Osteoblast (primary cell): Measurements from ENCODE around the gene FBRS. TPM values are rescaled to one million over a fixed set of nuclear protein-coding genes. Genes with fewer than 3 reads are reported as not detected.
"Not testable (repeated sequence)": the region's sequence is repeated elsewhere in the genome, so short reads cannot be mapped to it uniquely, and the experiment has no call there.

Experiments
- DNase-seq: peaks from one replicate; pipeline ENCODE4 v3.0.0; 2011; ENCODE audit warnings: low spot score, mixed read lengths; ENCODE audit not compliant: insufficient read length; ENCODE audit errors: missing footprints
- H2AFZ ChIP-seq: 2 replicates; pipeline ENCODE4 v1.6.0; 2011; ENCODE audit warnings: mild to moderate bottlenecking, low read length
- H3K27ac ChIP-seq: 2 replicates; pipeline ENCODE4 v1.5.1; 2011; ENCODE audit warnings: mild to moderate bottlenecking, low read depth, low read length, moderate library complexity
- H3K27me3 ChIP-seq: 2 replicates; pipeline ENCODE4 v1.6.0; 2012; ENCODE audit warnings: mild to moderate bottlenecking, control low read depth, inconsistent platforms, low read length, moderate library complexity; ENCODE audit not compliant: insufficient read depth
- H3K36me3 ChIP-seq: 2 replicates; pipeline ENCODE4 v1.5.1; 2011; ENCODE audit warnings: mild to moderate bottlenecking, low read length, control low read depth, moderate library complexity; ENCODE audit not compliant: insufficient read depth
- H3K4me1 ChIP-seq: 2 replicates; pipeline ENCODE4 v1.5.1; 2011; ENCODE audit warnings: mild to moderate bottlenecking, low read length, control low read depth, moderate library complexity; ENCODE audit not compliant: insufficient read depth
- H3K4me2 ChIP-seq: 2 replicates; pipeline ENCODE4 v1.6.0; 2011; ENCODE audit warnings: mild to moderate bottlenecking, low read length; ENCODE audit not compliant: insufficient read depth
- H3K4me3 ChIP-seq: fragments of 200-600 bp; sonication (generic); 3 replicates; pipeline ENCODE4 v1.5.1; 2012; ENCODE audit warnings: mild to moderate bottlenecking, low read length, inconsistent platforms; ENCODE audit not compliant: insufficient read depth
- H3K79me2 ChIP-seq: 2 replicates; pipeline ENCODE4 v1.6.0; 2012; ENCODE audit warnings: mild to moderate bottlenecking, low read length, control low read depth, inconsistent platforms; ENCODE audit not compliant: insufficient read depth
- H3K9me3 ChIP-seq: 2 replicates; pipeline ENCODE4 v1.5.1; 2011; ENCODE audit warnings: low read depth, low read length, control low read depth
- H4K20me1 ChIP-seq: 2 replicates; pipeline ENCODE4 v1.6.0; 2012; ENCODE audit warnings: mild to moderate bottlenecking, low read length, control low read depth; ENCODE audit not compliant: insufficient read depth
- total RNA-seq: library from RNA; depleted of rRNA; stranded (reverse); fragments of >200 nt; gene quantifications from 2 replicates; pipeline ENCODE4 v1.2.3, GENCODE V29; 2012
- TF ChIP-seq, protein P1 (sequence below): IDR thresholded peaks from 2 replicates; pipeline ENCODE4 v1.5.1; 2011; ENCODE audit warnings: mild to moderate bottlenecking, low read depth, low read length, moderate library complexity; ENCODE audit errors: extremely low read depth

Gene FBRS
- total RNA-seq, 1 donor = 30.8 TPM

DNA sequence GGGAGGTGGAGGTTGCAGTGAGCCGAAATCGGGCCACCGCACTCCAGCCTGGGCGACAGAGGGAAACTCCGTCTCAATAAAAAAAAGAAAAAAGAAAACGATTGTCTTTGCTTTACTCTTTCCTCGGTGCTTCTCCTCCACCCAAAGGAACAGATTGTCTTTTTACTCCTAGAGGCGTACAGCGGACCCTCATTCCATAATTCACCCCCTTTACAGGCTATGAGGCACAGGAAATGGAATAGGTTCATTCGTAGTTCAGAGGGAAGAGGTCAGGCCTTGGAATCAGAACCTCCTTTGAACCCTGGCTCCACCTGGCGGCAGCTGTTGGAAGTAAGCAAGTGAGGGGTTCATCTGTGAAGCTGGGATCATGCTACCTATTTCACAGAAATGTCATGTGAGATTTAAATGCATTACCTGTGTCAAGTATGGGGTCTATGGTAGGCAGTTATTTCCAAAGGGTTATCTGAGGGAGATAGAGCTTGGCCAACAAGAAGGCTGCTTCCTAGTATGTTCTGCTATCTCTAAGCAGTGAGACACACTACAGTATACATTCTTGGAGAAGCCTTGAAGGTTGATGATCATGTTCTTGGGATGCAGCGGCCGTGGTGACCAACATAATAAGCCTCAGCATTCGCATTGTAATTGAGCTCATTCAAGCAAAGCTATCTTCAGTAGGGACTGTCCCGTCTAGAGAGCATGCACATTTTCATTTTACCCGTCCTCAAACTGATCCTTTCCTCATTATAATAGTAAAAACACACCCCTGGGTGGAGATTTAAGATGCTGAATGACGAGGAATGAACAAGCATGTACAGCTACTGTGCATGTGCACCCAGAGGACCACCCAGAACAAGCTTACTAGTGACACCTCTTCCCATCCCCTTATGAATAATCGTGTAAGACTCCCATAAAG lies 29.3 kb upstream of the FBRS start:
- Histone ChIP-seq H3K9me3 (no peaks in the 10 kb centered on the region), H3K27me3 (no peaks in the 10 kb centered on the region), H3K79me2 (no peaks in the 10 kb centered on the region), H4K20me1 (no peaks in the 10 kb centered on the region), H3K4me2 (peak overlapping the region; percentile 86), H3K4me3 (peak overlapping the region; percentile 61), H2AFZ (peak overlapping the region; percentile 99), H3K27ac (no peak overlapping the region), H3K4me1 (peaks cover 7% of the 10 kb centered on the region), H3K36me3 (no peaks in the 10 kb centered on the region)
- TF ChIP-seq, protein P1, sequence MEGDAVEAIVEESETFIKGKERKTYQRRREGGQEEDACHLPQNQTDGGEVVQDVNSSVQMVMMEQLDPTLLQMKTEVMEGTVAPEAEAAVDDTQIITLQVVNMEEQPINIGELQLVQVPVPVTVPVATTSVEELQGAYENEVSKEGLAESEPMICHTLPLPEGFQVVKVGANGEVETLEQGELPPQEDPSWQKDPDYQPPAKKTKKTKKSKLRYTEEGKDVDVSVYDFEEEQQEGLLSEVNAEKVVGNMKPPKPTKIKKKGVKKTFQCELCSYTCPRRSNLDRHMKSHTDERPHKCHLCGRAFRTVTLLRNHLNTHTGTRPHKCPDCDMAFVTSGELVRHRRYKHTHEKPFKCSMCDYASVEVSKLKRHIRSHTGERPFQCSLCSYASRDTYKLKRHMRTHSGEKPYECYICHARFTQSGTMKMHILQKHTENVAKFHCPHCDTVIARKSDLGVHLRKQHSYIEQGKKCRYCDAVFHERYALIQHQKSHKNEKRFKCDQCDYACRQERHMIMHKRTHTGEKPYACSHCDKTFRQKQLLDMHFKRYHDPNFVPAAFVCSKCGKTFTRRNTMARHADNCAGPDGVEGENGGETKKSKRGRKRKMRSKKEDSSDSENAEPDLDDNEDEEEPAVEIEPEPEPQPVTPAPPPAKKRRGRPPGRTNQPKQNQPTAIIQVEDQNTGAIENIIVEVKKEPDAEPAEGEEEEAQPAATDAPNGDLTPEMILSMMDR = peak; percentile 89
- peak; percentile 93 for DNase-seq

DNA sequence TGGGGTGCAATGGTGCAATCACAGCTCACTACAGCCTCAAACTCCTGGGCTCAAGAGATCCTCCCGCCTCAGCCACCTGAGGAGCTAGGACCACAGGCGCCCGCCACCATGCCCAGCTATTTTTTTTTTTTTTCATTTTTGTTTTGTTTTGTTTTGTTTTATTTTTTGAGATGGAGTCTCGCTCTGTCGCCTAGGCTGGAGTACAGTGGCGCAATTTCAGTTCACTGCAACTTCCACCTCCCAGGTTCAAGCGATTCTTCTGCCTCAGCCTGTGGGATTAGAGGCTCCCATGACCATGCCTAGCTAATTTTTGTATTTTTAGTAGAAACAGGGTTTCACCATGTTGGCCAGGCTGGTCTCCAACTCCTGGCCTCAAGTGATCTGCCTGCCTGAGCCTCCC lies 25.8 kb upstream of the FBRS start:
- not testable (repeated sequence) for H3K27ac ChIP-seq, H2AFZ ChIP-seq, H4K20me1 ChIP-seq, DNase-seq, H3K4me3 ChIP-seq, H3K4me2 ChIP-seq, H3K79me2 ChIP-seq, H3K36me3 ChIP-seq, H3K9me3 ChIP-seq, H3K27me3 ChIP-seq
- peaks cover 17% of the 10 kb centered on the region for H3K4me1 ChIP-seq

DNA sequence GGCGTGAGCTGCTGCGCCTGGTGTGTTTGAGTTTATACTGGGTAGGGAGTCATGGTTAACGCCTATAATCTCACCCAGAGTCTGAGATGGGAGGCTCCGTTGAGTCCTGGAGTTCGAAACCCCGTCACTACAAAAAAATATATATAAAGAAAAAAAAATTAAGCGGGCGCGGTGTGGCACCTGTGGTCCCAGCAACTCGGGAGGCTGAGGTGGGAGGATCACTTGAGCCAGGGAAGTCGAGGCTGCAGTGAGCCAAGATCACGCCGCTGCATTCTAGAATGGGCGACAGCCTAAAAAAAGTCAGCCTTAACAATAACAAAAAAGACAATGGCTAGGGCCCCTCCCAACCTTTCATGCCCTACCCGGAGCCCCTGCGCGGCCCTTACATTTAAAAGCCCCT lies 24.7 kb upstream of the FBRS start:
- peak overlapping the region; percentile 92 for H2AFZ ChIP-seq
- peak overlapping the region; percentile 95 for H3K4me3 ChIP-seq
- peaks cover 16% of the 10 kb centered on the region for H3K4me1 ChIP-seq
- no peaks in the 10 kb centered on the region for H4K20me1 ChIP-seq
- peak overlapping the region; percentile 86 for H3K4me2 ChIP-seq
- TF ChIP-seq, protein P1 = no peak
- DNase-seq = no peak
- peak overlapping the region; percentile 83 for H3K27ac ChIP-seq
- no peaks in the 10 kb centered on the region for H3K27me3 ChIP-seq
- peaks cover 4% of the 10 kb centered on the region for H3K79me2 ChIP-seq
- H3K36me3 ChIP-seq = no peaks in the 10 kb centered on the region
- H3K9me3 ChIP-seq = no peaks in the 10 kb centered on the region

DNA sequence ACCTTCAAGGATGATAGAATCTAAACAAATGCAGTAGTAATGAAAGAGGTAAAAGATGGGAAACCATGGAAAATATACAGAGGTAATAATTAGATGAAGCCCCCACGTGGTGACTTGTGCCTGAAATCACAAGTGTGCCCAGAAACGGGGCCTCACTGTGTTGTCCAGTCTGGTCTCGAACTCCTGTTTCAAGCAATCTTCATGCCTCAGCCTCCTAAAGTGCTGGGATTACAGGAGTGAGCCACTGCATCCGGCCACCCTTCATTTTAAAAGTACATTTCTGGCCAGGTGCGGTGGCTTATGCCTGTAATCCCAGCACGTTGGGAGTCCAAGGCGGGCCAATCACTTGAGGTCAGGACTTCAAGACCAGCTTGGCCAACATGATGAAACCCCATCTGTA lies 21.6 kb upstream of the FBRS start:
- no peak overlapping the region for H2AFZ ChIP-seq
- H4K20me1 ChIP-seq = no peaks in the 10 kb centered on the region
- no peaks in the 10 kb centered on the region for H3K27me3 ChIP-seq
- peaks cover 4% of the 10 kb centered on the region for H3K79me2 ChIP-seq
- H3K36me3 ChIP-seq = no peaks in the 10 kb centered on the region
- no peak for DNase-seq
- TF ChIP-seq, protein P1 = no peak
- H3K4me1 ChIP-seq = peaks cover 12% of the 10 kb centered on the region
- no peak overlapping the region for H3K27ac ChIP-seq
- H3K9me3 ChIP-seq = no peaks in the 10 kb centered on the region
- H3K4me3 ChIP-seq = no peak overlapping the region
- H3K4me2 ChIP-seq = no peak overlapping the region

DNA sequence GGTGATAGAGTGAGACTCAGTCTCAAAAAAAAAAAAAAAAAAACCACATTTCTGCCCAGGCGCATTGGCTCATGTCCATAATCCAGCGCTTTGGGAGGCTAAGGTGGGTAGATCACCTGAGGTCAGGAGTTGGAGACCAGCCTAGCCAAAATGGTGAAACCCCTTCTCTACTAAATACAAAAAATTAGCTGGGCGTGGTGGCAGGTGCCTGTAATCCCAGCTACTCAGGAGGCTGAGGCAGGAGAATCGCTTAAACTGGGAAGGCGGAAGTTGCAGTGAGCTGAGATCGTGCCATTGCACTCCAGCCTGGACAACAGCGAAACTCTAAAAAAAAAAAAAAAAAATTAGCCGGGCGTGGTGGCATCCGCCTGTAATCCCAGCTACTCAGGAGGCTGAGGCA lies 21.1 kb upstream of the FBRS start:
- not testable (repeated sequence) for H3K79me2 ChIP-seq, H2AFZ ChIP-seq, H3K27ac ChIP-seq, H4K20me1 ChIP-seq, DNase-seq, H3K4me3 ChIP-seq, H3K27me3 ChIP-seq, H3K9me3 ChIP-seq, H3K36me3 ChIP-seq, H3K4me2 ChIP-seq
- peaks cover 12% of the 10 kb centered on the region for H3K4me1 ChIP-seq
